AG09309 (cell line): ENCODE data around the gene MAZ.

Source experiments
- DNase-seq: peaks from one replicate; pipeline ENCODE4 v3.0.0-alpha.2; 2010; ENCODE audit warnings: low read depth
- H3K4me3 ChIP-seq: 2 replicates; pipeline ENCODE4 v1.5.1; 2011; ENCODE audit warnings: mild to moderate bottlenecking, low read depth, low read length, moderate library complexity; ENCODE audit not compliant: control insufficient read depth
- TF ChIP-seq, protein P1 (sequence below): IDR thresholded peaks from 2 replicates; pipeline ENCODE4 v1.5.1; 2011; ENCODE audit warnings: mild to moderate bottlenecking, low read depth, low read length, inconsistent platforms; ENCODE audit not compliant: insufficient read depth, control insufficient read depth; ENCODE audit errors: missing control alignments

MAZ gene

DNA sequence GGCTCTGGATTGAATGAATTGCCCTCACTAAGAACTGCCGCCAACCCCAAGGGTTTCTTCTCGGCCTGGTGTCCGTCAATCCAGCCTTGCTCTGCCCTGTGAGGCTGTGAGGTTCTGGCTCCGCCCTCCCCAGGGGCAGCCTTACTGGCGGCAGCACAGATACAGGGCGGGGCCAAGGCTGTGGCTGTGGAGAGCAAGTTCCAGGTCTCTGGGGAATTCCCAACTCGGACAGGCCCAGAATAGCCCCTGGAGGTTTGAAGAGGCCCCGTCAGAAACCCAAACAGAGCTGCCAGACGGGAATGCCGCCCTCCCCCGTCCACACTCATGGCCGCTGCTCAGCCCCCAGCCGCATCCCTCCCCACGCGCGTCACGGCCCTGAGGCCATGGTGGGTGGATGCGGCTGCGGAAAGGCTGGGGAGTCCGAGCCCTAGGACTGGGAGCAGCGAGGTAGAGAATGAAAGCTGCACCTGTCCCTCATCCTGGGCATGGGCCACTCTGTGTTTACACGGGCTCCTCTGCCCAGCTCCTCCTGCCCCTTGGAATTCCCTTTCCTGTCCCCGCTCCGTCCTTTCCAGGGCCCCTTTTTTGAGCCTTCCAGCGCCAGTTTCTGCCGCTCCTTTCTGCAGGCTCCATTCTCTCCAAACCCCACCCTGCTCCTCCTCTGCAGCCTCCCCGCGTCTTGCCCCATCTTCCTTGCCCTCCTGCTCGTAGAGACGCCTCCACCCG is 5.0 kb downstream of the MAZ start:
- TF ChIP-seq, protein P1, sequence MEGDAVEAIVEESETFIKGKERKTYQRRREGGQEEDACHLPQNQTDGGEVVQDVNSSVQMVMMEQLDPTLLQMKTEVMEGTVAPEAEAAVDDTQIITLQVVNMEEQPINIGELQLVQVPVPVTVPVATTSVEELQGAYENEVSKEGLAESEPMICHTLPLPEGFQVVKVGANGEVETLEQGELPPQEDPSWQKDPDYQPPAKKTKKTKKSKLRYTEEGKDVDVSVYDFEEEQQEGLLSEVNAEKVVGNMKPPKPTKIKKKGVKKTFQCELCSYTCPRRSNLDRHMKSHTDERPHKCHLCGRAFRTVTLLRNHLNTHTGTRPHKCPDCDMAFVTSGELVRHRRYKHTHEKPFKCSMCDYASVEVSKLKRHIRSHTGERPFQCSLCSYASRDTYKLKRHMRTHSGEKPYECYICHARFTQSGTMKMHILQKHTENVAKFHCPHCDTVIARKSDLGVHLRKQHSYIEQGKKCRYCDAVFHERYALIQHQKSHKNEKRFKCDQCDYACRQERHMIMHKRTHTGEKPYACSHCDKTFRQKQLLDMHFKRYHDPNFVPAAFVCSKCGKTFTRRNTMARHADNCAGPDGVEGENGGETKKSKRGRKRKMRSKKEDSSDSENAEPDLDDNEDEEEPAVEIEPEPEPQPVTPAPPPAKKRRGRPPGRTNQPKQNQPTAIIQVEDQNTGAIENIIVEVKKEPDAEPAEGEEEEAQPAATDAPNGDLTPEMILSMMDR, result no peak
- DNase-seq, result peak; percentile 92
- peak overlapping the region; percentile 68 for H3K4me3 ChIP-seq

DNA sequence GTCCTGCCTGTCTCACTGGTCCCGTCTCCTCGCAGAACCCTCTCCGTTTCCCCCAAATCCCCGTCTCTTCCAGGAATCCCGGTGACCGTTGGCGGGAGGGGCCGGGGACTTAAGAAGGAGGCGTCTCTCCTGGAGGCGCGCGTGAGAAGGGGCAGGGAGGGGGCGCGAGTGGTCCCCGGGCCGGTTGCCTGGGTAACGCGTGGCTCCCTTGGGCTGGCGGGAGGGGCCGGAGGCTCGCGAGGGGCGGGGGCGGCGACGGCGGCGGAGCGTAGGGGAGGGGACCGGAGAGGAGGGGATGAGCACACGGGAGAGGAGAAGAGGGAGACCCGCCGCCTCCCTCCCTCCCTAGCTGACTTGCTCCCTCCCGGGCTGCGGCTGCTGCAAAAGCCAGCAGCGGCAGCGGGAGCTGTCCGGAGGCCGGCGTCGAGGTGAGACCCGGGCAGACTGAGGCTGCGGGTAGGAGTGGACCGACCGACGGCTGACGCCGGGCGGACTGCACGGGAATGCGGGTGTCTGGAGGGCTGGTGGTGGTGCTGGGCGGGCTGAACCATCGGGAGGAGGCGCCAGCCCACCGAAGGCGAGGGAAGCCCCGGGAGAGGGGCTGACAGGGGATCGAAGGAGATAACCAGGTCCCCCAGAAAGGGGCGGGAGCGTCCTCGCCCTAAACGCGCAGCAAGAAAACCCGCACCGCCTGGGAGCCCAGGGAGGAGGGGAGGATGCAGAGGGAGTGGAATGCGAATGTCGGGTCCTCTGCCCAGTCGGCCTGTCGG is 5.8 kb downstream of the MAZ start, which contains the start of gene PRRT2:
Gene PRRT2 (plus strand): TSS at position 298 of the 770 bp plus-strand sequence. CDS start 862 bp downstream, outside the sequence.
- TF ChIP-seq, protein P1, result no peak
- H3K4me3 ChIP-seq, result peak within 1 kb of the TSS; percentile 68
- DNase-seq, result no peak

DNA sequence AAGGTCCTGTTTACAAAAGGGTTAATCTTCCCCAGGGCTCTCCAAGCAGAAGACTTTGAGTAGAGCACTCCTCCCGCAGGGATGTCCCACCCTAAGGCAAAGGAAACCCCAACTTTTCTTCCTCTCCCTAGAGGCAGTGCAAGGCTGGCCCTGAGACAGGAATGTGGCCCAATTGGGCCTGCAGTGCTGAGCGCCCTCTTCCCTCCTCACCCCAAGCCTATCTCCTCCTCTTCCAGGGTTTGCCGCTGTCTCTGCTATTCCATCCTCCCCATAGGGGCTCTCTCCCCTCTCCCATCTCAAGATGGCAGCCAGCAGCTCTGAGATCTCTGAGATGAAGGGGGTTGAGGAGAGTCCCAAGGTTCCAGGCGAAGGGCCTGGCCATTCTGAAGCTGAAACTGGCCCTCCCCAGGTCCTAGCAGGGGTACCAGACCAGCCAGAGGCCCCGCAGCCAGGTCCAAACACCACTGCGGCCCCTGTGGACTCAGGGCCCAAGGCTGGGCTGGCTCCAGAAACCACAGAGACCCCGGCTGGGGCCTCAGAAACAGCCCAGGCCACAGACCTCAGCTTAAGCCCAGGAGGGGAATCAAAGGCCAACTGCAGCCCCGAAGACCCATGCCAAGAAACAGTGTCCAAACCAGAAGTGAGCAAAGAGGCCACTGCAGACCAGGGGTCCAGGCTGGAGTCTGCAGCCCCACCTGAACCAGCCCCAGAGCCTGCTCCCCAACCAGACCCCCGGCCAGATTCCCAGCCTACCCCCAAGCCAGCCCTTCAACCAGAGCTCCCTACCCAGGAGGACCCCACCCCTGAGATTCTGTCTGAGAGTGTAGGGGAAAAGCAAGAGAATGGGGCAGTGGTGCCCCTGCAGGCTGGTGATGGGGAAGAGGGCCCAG is 6.7 kb downstream of the MAZ start:
- peak overlapping the region; percentile 68 for H3K4me3 ChIP-seq
- TF ChIP-seq, protein P1, result no peak
- DNase-seq, result no peak

DNA sequence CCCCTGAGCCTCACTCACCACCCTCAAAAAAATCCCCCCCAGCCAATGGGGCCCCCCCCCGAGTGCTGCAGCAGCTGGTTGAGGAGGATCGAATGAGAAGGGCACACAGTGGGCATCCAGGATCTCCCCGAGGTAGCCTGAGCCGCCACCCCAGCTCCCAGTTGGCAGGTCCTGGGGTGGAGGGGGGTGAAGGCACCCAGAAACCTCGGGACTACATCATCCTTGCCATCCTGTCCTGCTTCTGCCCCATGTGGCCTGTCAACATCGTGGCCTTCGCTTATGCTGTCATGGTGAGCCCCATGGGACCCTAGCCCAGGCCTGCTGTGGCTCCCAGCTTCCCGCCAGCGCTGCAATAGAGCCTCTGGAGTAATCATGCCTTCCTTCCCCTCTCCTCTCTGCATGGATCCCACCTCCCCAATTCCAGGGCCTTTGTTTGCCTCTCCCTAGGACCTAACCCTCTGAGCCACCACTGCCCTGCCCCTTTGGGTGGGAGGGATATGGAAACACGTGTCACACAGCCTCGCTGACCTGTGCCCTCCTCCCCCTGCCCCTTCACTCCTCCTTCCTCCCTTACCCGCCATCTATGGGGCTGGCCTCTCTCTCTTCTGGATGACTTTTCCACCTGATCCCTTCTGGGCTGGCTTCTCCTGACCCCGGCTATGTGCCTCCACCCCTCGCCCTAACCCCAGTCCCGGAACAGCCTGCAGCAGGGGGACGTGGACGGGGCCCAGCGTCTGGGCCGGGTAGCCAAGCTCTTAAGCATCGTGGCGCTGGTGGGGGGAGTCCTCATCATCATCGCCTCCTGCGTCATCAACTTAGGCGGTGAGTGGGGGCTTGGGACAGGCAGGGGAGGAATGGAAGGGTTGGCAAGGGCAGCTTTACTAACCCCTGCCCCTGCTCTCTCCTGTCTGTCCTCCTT is 7.6 kb downstream of the MAZ start:
- TF ChIP-seq, protein P1, result no peak
- H3K4me3 ChIP-seq, result no peak overlapping the region
- DNase-seq, result no peak

DNA sequence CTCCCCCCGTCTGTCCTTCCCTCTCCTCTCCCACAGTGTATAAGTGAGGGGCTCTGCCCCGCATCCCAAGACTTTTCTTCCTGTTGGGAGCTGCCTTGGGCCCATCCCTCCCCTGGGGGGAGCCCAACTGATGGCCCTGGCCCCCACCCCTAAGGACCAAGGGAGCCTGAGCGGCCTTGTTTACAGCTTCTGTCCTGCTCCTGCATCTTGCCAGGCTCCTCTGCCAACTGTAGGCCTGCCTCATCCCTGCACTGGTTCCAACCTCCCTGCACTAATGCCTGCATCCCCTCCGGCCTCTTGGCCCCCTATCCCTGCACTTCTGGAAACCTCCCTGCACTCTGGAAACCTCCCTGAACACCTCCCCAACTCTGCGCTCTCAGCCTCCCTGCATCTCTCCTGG is 8.3 kb downstream of the MAZ start:
- TF ChIP-seq, protein P1, result no peak
- no peak overlapping the region for H3K4me3 ChIP-seq
- no peak for DNase-seq
